Endothelial cell of umbilical vein (primary cell): ENCODE data around the gene CASP14.

Source experiments
- EZH2 ChIP-seq: IDR thresholded peaks from 2 replicates; pipeline ENCODE4 v1.6.1; 2012; ENCODE audit warnings: borderline replicate concordance, low read depth, mild to moderate bottlenecking, moderate library complexity, low read length, inconsistent platforms; ENCODE audit not compliant: severe bottlenecking
- FOS ChIP-seq: IDR thresholded peaks from 2 replicates; pipeline ENCODE4 v1.6.1; 2011; ENCODE audit warnings: mild to moderate bottlenecking, low read length, moderate library complexity, borderline replicate concordance; ENCODE audit not compliant: insufficient read depth
- MYC ChIP-seq: IDR thresholded peaks from one replicate; pipeline ENCODE4 v1.6.1; 2011; ENCODE audit warnings: mild to moderate bottlenecking, low read depth, low read length
- POLR2A ChIP-seq: IDR thresholded peaks from 2 replicates; pipeline ENCODE4 v1.6.1; 2012; ENCODE audit warnings: low read depth, mild to moderate bottlenecking, control low read depth, low read length
- POLR2AphosphoS5 ChIP-seq: IDR thresholded peaks from 2 replicates; pipeline ENCODE4 v1.6.1; 2012; ENCODE audit warnings: low read depth, mild to moderate bottlenecking, control low read depth, low read length, moderate library complexity; ENCODE audit not compliant: insufficient read depth
- TF ChIP-seq, protein P1 (sequence below), 2 donors: IDR thresholded peaks; 1 replicate in 1 of 2; 2 replicates in 1 of 2; pipeline ENCODE4 v1.5.1; 2011; ENCODE audit warnings: low read length in 2 of 2, mild to moderate bottlenecking in 2 of 2, moderate library complexity in 2 of 2, control low read depth in 1 of 2, inconsistent platforms in 1 of 2, low read depth in 1 of 2; ENCODE audit not compliant: insufficient read depth in 1 of 2; ENCODE audit errors: extremely low read depth in 1 of 2
- TF ChIP-seq, protein P2 (sequence below): IDR thresholded peaks from 2 replicates; pipeline ENCODE4 v1.6.1; 2011; ENCODE audit not compliant: insufficient read depth, insufficient read length

DNA sequence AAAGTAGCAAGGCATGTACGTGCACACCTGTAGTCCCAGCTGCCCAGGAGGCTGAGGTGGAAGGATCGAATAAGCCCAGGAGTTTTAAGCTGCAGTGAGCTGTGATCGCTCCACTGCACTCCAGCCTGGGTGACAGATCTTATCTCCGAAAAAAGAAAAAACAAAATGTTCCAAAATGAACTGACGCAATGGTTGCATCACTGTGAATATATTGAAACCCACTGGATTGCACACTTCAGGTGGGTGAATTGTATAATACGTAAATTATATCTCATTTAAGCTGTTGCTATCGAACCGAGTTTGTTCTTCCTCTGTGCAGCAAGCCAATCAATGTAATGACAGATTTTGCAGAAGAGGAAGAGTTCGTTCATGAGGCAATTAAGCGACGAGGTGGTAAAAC lies 1.6 kb upstream of the CASP14 start:
- TF ChIP-seq FOS (no peak), MYC (no peak), POLR2A (no peak), POLR2AphosphoS5 (no peak), EZH2 (no peak)
- TF ChIP-seq, protein P1, sequence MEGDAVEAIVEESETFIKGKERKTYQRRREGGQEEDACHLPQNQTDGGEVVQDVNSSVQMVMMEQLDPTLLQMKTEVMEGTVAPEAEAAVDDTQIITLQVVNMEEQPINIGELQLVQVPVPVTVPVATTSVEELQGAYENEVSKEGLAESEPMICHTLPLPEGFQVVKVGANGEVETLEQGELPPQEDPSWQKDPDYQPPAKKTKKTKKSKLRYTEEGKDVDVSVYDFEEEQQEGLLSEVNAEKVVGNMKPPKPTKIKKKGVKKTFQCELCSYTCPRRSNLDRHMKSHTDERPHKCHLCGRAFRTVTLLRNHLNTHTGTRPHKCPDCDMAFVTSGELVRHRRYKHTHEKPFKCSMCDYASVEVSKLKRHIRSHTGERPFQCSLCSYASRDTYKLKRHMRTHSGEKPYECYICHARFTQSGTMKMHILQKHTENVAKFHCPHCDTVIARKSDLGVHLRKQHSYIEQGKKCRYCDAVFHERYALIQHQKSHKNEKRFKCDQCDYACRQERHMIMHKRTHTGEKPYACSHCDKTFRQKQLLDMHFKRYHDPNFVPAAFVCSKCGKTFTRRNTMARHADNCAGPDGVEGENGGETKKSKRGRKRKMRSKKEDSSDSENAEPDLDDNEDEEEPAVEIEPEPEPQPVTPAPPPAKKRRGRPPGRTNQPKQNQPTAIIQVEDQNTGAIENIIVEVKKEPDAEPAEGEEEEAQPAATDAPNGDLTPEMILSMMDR (IDR thresholded peaks at IDR 0.05; ENCODE audit: extremely low read depth in 1 of 2, insufficient read depth in 1 of 2, low read depth in 1 of 2, low read length in 2 of 2), result no peak
- TF ChIP-seq, protein P2, sequence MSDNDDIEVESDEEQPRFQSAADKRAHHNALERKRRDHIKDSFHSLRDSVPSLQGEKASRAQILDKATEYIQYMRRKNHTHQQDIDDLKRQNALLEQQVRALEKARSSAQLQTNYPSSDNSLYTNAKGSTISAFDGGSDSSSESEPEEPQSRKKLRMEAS, result no peak
